ENCODE results near the gene TINCR. TPM values are rescaled to one million over a fixed set of nuclear protein-coding genes. Genes with fewer than 3 reads are reported as not detected.

TINCR gene
- total RNA-seq, 6 experiments from 2014 or later = 0.44 TPM; not detected in 5

DNA sequence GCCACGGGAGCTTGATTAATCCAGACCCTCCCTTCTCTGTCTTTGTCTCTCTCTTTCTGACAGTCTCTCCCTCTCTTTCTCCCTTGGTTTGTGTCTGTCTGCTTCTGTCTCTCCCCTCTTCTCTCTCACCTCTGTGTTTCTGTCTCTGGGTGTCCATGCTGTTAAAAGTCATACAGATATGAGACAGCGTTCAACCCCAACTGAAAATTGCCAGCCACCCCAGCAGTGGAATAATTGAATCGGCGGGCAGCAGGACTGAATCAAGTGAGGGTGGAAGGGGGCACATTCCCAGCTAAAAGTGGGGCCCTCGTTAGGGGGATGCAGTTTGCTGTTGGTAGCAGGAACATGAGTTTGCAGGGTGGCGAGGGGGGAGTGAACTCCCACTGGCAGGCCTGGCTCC lies 43.7 kb downstream of the TINCR start:
- ATAC-seq (no peak), DNase-seq (no peak)
- no peaks in the 10 kb centered on the region for H3K9me3 ChIP-seq
- intact Hi-C loops (cut with DNase I) = no loop called here
- no peaks in the 10 kb centered on the region for H3K27me3 ChIP-seq
- H3K4me3 ChIP-seq = no peak overlapping the region
- TF ChIP-seq, protein P1, sequence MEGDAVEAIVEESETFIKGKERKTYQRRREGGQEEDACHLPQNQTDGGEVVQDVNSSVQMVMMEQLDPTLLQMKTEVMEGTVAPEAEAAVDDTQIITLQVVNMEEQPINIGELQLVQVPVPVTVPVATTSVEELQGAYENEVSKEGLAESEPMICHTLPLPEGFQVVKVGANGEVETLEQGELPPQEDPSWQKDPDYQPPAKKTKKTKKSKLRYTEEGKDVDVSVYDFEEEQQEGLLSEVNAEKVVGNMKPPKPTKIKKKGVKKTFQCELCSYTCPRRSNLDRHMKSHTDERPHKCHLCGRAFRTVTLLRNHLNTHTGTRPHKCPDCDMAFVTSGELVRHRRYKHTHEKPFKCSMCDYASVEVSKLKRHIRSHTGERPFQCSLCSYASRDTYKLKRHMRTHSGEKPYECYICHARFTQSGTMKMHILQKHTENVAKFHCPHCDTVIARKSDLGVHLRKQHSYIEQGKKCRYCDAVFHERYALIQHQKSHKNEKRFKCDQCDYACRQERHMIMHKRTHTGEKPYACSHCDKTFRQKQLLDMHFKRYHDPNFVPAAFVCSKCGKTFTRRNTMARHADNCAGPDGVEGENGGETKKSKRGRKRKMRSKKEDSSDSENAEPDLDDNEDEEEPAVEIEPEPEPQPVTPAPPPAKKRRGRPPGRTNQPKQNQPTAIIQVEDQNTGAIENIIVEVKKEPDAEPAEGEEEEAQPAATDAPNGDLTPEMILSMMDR (IDR thresholded peaks at IDR 0.05) = no peak
- TF ChIP-seq POLR2A (IDR thresholded peaks at IDR 0.05) = no peak
- no peaks in the 10 kb centered on the region for H3K4me1 ChIP-seq
- H3K27ac ChIP-seq = no peak overlapping the region
- WGBS (ENCODE audit: insufficient coverage, low coverage, low lambda C conversion rate, missing lambda C conversion rate) = 46% methylated on average over 4 of the region's 6 CpGs
- H3K36me3 ChIP-seq = no peaks in the 10 kb centered on the region

DNA sequence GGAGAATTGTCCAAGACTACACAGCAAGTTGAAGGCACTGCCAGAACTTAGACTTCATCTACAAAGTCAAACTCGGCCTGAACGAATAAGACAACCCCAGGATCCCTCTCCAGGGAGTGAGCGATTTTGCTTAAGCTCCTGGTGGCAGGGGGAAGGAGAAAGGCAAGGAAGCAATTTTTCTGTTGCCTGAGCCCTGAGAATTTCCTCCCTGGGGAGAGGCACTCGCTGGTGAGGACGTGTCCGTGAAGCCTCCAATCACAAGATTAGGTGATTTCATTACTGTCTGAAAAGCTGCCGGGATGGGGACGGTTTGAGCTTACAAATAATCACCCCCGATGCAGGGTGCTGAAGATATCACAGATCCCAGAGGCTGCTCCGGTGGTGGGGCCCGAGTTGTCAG lies 45.6 kb downstream of the TINCR start:
- no peaks in the 10 kb centered on the region for H3K36me3 ChIP-seq
- H3K27me3 ChIP-seq = no peaks in the 10 kb centered on the region
- no peaks in the 10 kb centered on the region for H3K9me3 ChIP-seq
- H3K27ac ChIP-seq = no peak overlapping the region
- ATAC-seq (no peak), DNase-seq (no peak)
- no peaks in the 10 kb centered on the region for H3K4me1 ChIP-seq
- WGBS (ENCODE audit: insufficient coverage, low coverage, low lambda C conversion rate, missing lambda C conversion rate) = 0% methylated on average over 2 of the region's 11 CpGs
- intact Hi-C loops (cut with DNase I) = no loop called here
- TF ChIP-seq, protein P1 (IDR thresholded peaks at IDR 0.05) = no peak
- TF ChIP-seq POLR2A (IDR thresholded peaks at IDR 0.05) = no peak
- H3K4me3 ChIP-seq = no peak overlapping the region

DNA sequence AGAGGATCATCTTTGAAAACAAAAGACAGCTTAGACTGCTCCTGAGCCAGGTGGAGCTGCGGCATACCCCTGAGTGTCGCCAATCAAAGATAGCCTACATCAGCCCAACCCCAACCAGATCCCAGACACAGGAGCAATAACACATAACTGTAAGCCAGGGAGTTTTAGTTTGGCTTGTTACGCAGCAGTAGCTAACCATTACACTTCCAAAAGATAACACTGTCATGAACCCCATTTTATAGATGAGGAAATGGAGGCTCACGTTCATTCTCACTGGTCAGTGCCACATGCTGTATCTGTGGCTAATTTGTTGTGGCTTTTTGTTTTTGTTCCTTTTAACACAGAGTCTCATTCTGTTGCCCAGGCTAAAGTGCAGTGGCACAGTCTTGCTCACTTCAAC lies 47.3 kb downstream of the TINCR start:
- TF ChIP-seq, protein P1 (IDR thresholded peaks at IDR 0.05) = no peak
- TF ChIP-seq POLR2A (IDR thresholded peaks at IDR 0.05) = no peak
- 86% methylated on average over 1 of the region's 4 CpGs for WGBS (ENCODE audit: insufficient coverage, low coverage, low lambda C conversion rate, missing lambda C conversion rate)
- DNase-seq (no peak), ATAC-seq (no peak)
- Histone ChIP-seq H3K9me3 (no peaks in the 10 kb centered on the region), H3K4me1 (no peaks in the 10 kb centered on the region), H3K27me3 (no peaks in the 10 kb centered on the region), H3K27ac (no peak overlapping the region), H3K4me3 (no peak overlapping the region), H3K36me3 (no peaks in the 10 kb centered on the region)
- intact Hi-C loops (cut with DNase I) = no loop called here

DNA sequence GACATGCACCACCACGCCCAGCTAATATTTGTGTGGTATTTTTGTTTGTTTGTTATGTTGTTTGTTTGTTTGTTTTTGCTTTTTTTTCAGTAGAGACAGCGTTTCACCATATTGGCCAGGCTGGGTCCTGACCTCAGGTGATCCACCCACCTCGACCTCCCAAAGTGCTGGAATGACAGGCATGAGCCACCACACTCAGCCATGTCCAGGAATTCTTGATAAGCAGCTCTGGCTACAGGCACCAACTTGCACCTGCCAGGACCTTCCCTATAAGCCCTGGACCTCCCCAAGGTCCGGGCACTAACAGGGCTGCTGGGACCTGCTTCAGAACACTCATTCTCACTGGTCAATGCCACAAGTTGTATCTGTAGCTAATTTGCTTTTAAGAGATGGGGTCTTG lies 48.7 kb downstream of the TINCR start:
- Histone ChIP-seq H3K27me3 (no peaks in the 10 kb centered on the region), H3K27ac (no peak overlapping the region), H3K9me3 (no peaks in the 10 kb centered on the region), H3K4me3 (no peak overlapping the region), H3K36me3 (no peaks in the 10 kb centered on the region), H3K4me1 (no peaks in the 10 kb centered on the region)
- DNase-seq (no peak), ATAC-seq (no peak)
- TF ChIP-seq, protein P1 (IDR thresholded peaks at IDR 0.05) = no peak
- no peak for TF ChIP-seq POLR2A (IDR thresholded peaks at IDR 0.05)
- intact Hi-C loops (cut with DNase I) = no loop called here
- 52% methylated on average over 3 of the region's 4 CpGs for WGBS (ENCODE audit: insufficient coverage, low coverage, low lambda C conversion rate, missing lambda C conversion rate)

DNA sequence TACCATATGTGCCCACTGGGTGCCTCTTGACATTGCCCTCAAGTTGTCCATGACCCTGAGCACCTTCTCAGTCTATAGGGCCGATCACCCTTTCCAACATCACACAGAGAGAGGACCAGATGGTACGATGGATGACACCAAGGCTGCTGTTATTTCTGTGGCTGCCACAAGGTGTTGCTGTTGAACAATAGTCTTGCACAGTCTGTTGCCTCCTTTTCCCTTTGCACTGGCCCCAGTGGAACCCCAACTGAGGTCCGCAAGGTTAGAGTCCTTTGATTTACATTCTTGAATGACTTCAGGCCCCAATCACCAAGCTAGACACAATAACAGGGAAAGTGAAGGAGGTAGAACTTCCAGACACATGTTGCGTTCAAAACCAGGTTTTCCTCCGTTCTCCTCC lies 52.0 kb downstream of the TINCR start:
- Histone ChIP-seq H3K27me3 (no peaks in the 10 kb centered on the region), H3K9me3 (no peaks in the 10 kb centered on the region), H3K27ac (no peak overlapping the region), H3K4me3 (no peak overlapping the region), H3K4me1 (no peaks in the 10 kb centered on the region), H3K36me3 (no peaks in the 10 kb centered on the region)
- no peak for ATAC-seq
- no peak for DNase-seq
- TF ChIP-seq, protein P1 (IDR thresholded peaks at IDR 0.05) = no peak
- WGBS (ENCODE audit: insufficient coverage, low coverage, low lambda C conversion rate, missing lambda C conversion rate) = 49% methylated on average over 5 of the region's 5 CpGs
- intact Hi-C loops (cut with DNase I) = no loop called here

Data from right lobe of liver (tissue), 6 donors.